Measurements from ENCODE around the gene ENOX1.

Gene ENOX1

GRCh38 chr13:43757266-43757665 is 29.5 kb downstream of the ENOX1 start:
- Histone ChIP-seq H3K9ac (ENCODE audit: low read length) (no peak overlapping the region), H3K27ac (ENCODE audit: low read length, poor library complexity, severe bottlenecking) (no peak overlapping the region), H2BK5ac (ENCODE audit: low read depth, low read length, poor library complexity, severe bottlenecking) (no peak overlapping the region), H3K23ac (ENCODE audit: low read length in 2 of 2) (no peak overlapping the region), H3K36me3 (ENCODE audit: control insufficient read depth in 1 of 2, insufficient read depth in 2 of 2, low read depth in 1 of 2, low read length in 2 of 2) (no peaks in the 10 kb centered on the region), H2AK5ac (ENCODE audit: low read length, severe bottlenecking) (no peak overlapping the region), H2BK120ac (ENCODE audit: low read depth, low read length) (no peak overlapping the region), H3K9me3 (ENCODE audit: control insufficient read depth, low read length) (no peaks in the 10 kb centered on the region), H2AFZ (ENCODE audit: low read depth, low read length) (no peak overlapping the region), H2BK15ac (ENCODE audit: low read depth, poor library complexity, severe bottlenecking) (no peak overlapping the region), H4K8ac (ENCODE audit: low read length) (no peak overlapping the region), H4K91ac (ENCODE audit: low read length) (no peak overlapping the region), H2BK12ac (ENCODE audit: low read length in 2 of 2) (no peak overlapping the region), H3K4me2 (ENCODE audit: low read length, poor library complexity, severe bottlenecking) (no peak overlapping the region), H3K4ac (ENCODE audit: low read depth in 1 of 2, low read length in 2 of 2) (no peak overlapping the region), H3K4me3 (ENCODE audit: insufficient read depth in 1 of 2, low read depth in 1 of 2, low read length in 2 of 2) (no peak overlapping the region), H3K14ac (ENCODE audit: low read length in 2 of 2) (no peak overlapping the region), H3K4me1 (ENCODE audit: control insufficient read depth, insufficient read depth, low read depth, low read length) (no peaks in the 10 kb centered on the region), H3K18ac (ENCODE audit: low read depth in 1 of 2, low read length in 2 of 2) (no peak overlapping the region), H3K79me1 (replicated peaks; ENCODE audit: low read length, poor library complexity, severe bottlenecking) (no peaks in the 10 kb centered on the region), H3K27me3 (ENCODE audit: control insufficient read depth in 1 of 2, insufficient read depth in 1 of 2, low read length in 2 of 2) (no peaks in the 10 kb centered on the region)
- DNase-seq: no peak
- WGBS: no CpG with 5 or more reads among the region's 1 CpG

- H2BK15ac ChIP-seq (ENCODE audit: low read depth, poor library complexity, severe bottlenecking): no peak overlapping the region
- H3K18ac ChIP-seq (ENCODE audit: low read depth in 1 of 2, low read length in 2 of 2): no peak overlapping the region
- no peak overlapping the region for H2BK12ac ChIP-seq (ENCODE audit: low read length in 2 of 2)
- no peak overlapping the region for H3K4ac ChIP-seq (ENCODE audit: low read depth in 1 of 2, low read length in 2 of 2)
- H3K79me1 ChIP-seq (replicated peaks; ENCODE audit: low read length, poor library complexity, severe bottlenecking): no peaks in the 10 kb centered on the region
- no peaks in the 10 kb centered on the region for H3K4me1 ChIP-seq (ENCODE audit: control insufficient read depth, insufficient read depth, low read depth, low read length)
- H3K4me3 ChIP-seq (ENCODE audit: insufficient read depth in 1 of 2, low read depth in 1 of 2, low read length in 2 of 2): no peak overlapping the region
- no peak for DNase-seq
- H3K14ac ChIP-seq (ENCODE audit: low read length in 2 of 2): no peak overlapping the region
- no peak overlapping the region for H3K9ac ChIP-seq (ENCODE audit: low read length)
- H3K27me3 ChIP-seq (ENCODE audit: control insufficient read depth in 1 of 2, insufficient read depth in 1 of 2, low read length in 2 of 2): no peaks in the 10 kb centered on the region
- no peak overlapping the region for H3K4me2 ChIP-seq (ENCODE audit: low read length, poor library complexity, severe bottlenecking)
- no peaks in the 10 kb centered on the region for H3K36me3 ChIP-seq (ENCODE audit: control insufficient read depth in 1 of 2, insufficient read depth in 2 of 2, low read depth in 1 of 2, low read length in 2 of 2)
- no peak overlapping the region for H3K23ac ChIP-seq (ENCODE audit: low read length in 2 of 2)
- no peak overlapping the region for H4K91ac ChIP-seq (ENCODE audit: low read length)
- H2AK5ac ChIP-seq (ENCODE audit: low read length, severe bottlenecking): no peak overlapping the region
- 84% methylated on average over 1 of the region's 1 CpG for WGBS
- no peak overlapping the region for H2BK5ac ChIP-seq (ENCODE audit: low read depth, low read length, poor library complexity, severe bottlenecking)
- no peak overlapping the region for H2BK120ac ChIP-seq (ENCODE audit: low read depth, low read length)
- no peaks in the 10 kb centered on the region for H3K9me3 ChIP-seq (ENCODE audit: control insufficient read depth, low read length)
- no peak overlapping the region for H3K27ac ChIP-seq (ENCODE audit: low read length, poor library complexity, severe bottlenecking)
- H4K8ac ChIP-seq (ENCODE audit: low read length): no peak overlapping the region
- H2AFZ ChIP-seq (ENCODE audit: low read depth, low read length): no peak overlapping the region
Measured at GRCh38 chr13:43755844-43756243, 30.9 kb downstream of the ENOX1 start.

- Histone ChIP-seq H3K14ac (ENCODE audit: low read length in 2 of 2) (no peak overlapping the region), H3K4me3 (ENCODE audit: insufficient read depth in 1 of 2, low read depth in 1 of 2, low read length in 2 of 2) (no peak overlapping the region), H3K9ac (ENCODE audit: low read length) (no peak overlapping the region), H4K91ac (ENCODE audit: low read length) (no peak overlapping the region), H3K27ac (ENCODE audit: low read length, poor library complexity, severe bottlenecking) (no peak overlapping the region), H3K9me3 (ENCODE audit: control insufficient read depth, low read length) (no peaks in the 10 kb centered on the region), H3K79me1 (replicated peaks; ENCODE audit: low read length, poor library complexity, severe bottlenecking) (no peaks in the 10 kb centered on the region), H2BK120ac (ENCODE audit: low read depth, low read length) (no peak overlapping the region), H2BK5ac (ENCODE audit: low read depth, low read length, poor library complexity, severe bottlenecking) (no peak overlapping the region), H2BK12ac (ENCODE audit: low read length in 2 of 2) (no peak overlapping the region), H3K4me2 (ENCODE audit: low read length, poor library complexity, severe bottlenecking) (no peak overlapping the region), H3K18ac (ENCODE audit: low read depth in 1 of 2, low read length in 2 of 2) (no peak overlapping the region), H4K8ac (ENCODE audit: low read length) (no peak overlapping the region), H2AFZ (ENCODE audit: low read depth, low read length) (no peak overlapping the region), H3K4me1 (ENCODE audit: control insufficient read depth, insufficient read depth, low read depth, low read length) (no peaks in the 10 kb centered on the region), H3K27me3 (ENCODE audit: control insufficient read depth in 1 of 2, insufficient read depth in 1 of 2, low read length in 2 of 2) (no peaks in the 10 kb centered on the region), H3K23ac (ENCODE audit: low read length in 2 of 2) (no peak overlapping the region), H2AK5ac (ENCODE audit: low read length, severe bottlenecking) (no peak overlapping the region), H3K4ac (ENCODE audit: low read depth in 1 of 2, low read length in 2 of 2) (no peak overlapping the region), H2BK15ac (ENCODE audit: low read depth, poor library complexity, severe bottlenecking) (no peak overlapping the region), H3K36me3 (ENCODE audit: control insufficient read depth in 1 of 2, insufficient read depth in 2 of 2, low read depth in 1 of 2, low read length in 2 of 2) (no peaks in the 10 kb centered on the region)
- no peak for DNase-seq
- WGBS: 100% methylated on average over 1 of the region's 3 CpGs
Measured at GRCh38 chr13:43751624-43752023, 35.1 kb downstream of the ENOX1 start.

- no CpG with 5 or more reads among the region's 1 CpG for WGBS
- no peaks in the 10 kb centered on the region for H3K9me3 ChIP-seq (ENCODE audit: control insufficient read depth, low read length)
- H3K4me2 ChIP-seq (ENCODE audit: low read length, poor library complexity, severe bottlenecking): no peak overlapping the region
- H2BK120ac ChIP-seq (ENCODE audit: low read depth, low read length): no peak overlapping the region
- H3K14ac ChIP-seq (ENCODE audit: low read length in 2 of 2): no peak overlapping the region
- no peak overlapping the region for H3K23ac ChIP-seq (ENCODE audit: low read length in 2 of 2)
- no peaks in the 10 kb centered on the region for H3K27me3 ChIP-seq (ENCODE audit: control insufficient read depth in 1 of 2, insufficient read depth in 1 of 2, low read length in 2 of 2)
- H3K36me3 ChIP-seq (ENCODE audit: control insufficient read depth in 1 of 2, insufficient read depth in 2 of 2, low read depth in 1 of 2, low read length in 2 of 2): no peaks in the 10 kb centered on the region
- H4K8ac ChIP-seq (ENCODE audit: low read length): no peak overlapping the region
- no peak overlapping the region for H3K4ac ChIP-seq (ENCODE audit: low read depth in 1 of 2, low read length in 2 of 2)
- no peak overlapping the region for H4K91ac ChIP-seq (ENCODE audit: low read length)
- no peak overlapping the region for H3K9ac ChIP-seq (ENCODE audit: low read length)
- H3K4me1 ChIP-seq (ENCODE audit: control insufficient read depth, insufficient read depth, low read depth, low read length): no peaks in the 10 kb centered on the region
- no peak overlapping the region for H2BK15ac ChIP-seq (ENCODE audit: low read depth, poor library complexity, severe bottlenecking)
- H3K79me1 ChIP-seq (replicated peaks; ENCODE audit: low read length, poor library complexity, severe bottlenecking): no peaks in the 10 kb centered on the region
- DNase-seq: no peak
- no peak overlapping the region for H3K4me3 ChIP-seq (ENCODE audit: insufficient read depth in 1 of 2, low read depth in 1 of 2, low read length in 2 of 2)
- no peak overlapping the region for H2BK12ac ChIP-seq (ENCODE audit: low read length in 2 of 2)
- no peak overlapping the region for H3K27ac ChIP-seq (ENCODE audit: low read length, poor library complexity, severe bottlenecking)
- no peak overlapping the region for H3K18ac ChIP-seq (ENCODE audit: low read depth in 1 of 2, low read length in 2 of 2)
- H2AK5ac ChIP-seq (ENCODE audit: low read length, severe bottlenecking): no peak overlapping the region
- no peak overlapping the region for H2BK5ac ChIP-seq (ENCODE audit: low read depth, low read length, poor library complexity, severe bottlenecking)
- no peak overlapping the region for H2AFZ ChIP-seq (ENCODE audit: low read depth, low read length)
Measured at GRCh38 chr13:43749503-43749902, 37.3 kb downstream of the ENOX1 start.

All from mesenchymal stem cell (in vitro differentiated cells and primary cell).